H1 (cell line): ENCODE results near the gene HOXD12. TPM values are rescaled to one million over a fixed set of nuclear protein-coding genes. Genes with fewer than 3 reads are reported as not detected.

Experiments
- ASH2L ChIP-seq: fragments of 200-600, 300-600 bp; sonication (generic); IDR thresholded peaks from one replicate; pipeline ENCODE4 v1.7.1; 2017; ENCODE audit warnings: low read length
- CBX5 ChIP-seq: fragments of 300-800, 300-1000 bp; sonication (generic); IDR thresholded peaks from 2 replicates; pipeline ENCODE4 v1.7.1; 2016; ENCODE audit warnings: antibody characterized with exemption, low read length, low read depth
- SIX5 ChIP-seq: IDR thresholded peaks from 2 replicates; pipeline ENCODE4 v1.6.1; 2011; ENCODE audit warnings: mild to moderate bottlenecking, low read depth, low read length
- SP4 ChIP-seq: IDR thresholded peaks from 2 replicates; pipeline ENCODE4 v1.6.1; 2012; ENCODE audit warnings: low read length, inconsistent platforms
- TAF1 ChIP-seq: IDR thresholded peaks from 2 replicates; pipeline ENCODE4 v1.6.1; 2011; ENCODE audit warnings: mild to moderate bottlenecking, low read depth, low read length
- YY1 ChIP-seq: IDR thresholded peaks from 2 replicates; pipeline ENCODE4 v1.6.1; 2011; ENCODE audit warnings: low read depth, mild to moderate bottlenecking, low read length
- polyA plus RNA-seq, 7 experiments: library from polyadenylated mRNA; depleted of rRNA in 3 of 7; stranded (reverse) in 5 of 7; unstranded in 2 of 7; fragments of >200 nt in 5 of 7; fragments of 200-250 nt in 2 of 7; gene quantifications; 1 replicate in 5 of 7; 2 replicates in 1 of 7; 4 replicates in 1 of 7; pipeline versions ENCODE4 v1.2.1 to v1.2.3, GENCODE V29; 2011 to 2013; ENCODE audit warnings: missing spikeins in 2 of 7, mixed read lengths in 2 of 7
- total RNA-seq: library from RNA; stranded (reverse); fragmentation: NEBNext Ultra II Directional; extraction: Animal tissue kit (Norgen Biotek cat#: 25700); gene quantifications from 2 replicates; pipeline ENCODE4 v1.2.1, GENCODE V29; 2021

HOXD12 gene
- total and polyA plus RNA-seq, 2 of the 8 experiments (the other 6 are each of a cell fraction or from before 2014, with no cell fraction given) = not detected

- TF ChIP-seq ASH2L = no peak
- no peak for TF ChIP-seq TAF1
- TF ChIP-seq CBX5 = no peak
- TF ChIP-seq SP4 = no peak
- no peak for TF ChIP-seq SIX5
- no peak for TF ChIP-seq YY1
- TF ChIP-seq, all 59 proteins: peak for 5
Observed at GRCh38 chr2:176091329-176092258, 8.0 kb upstream of the HOXD12 start (continued).
